D721Med (cell line): ENCODE measurements around the gene TMEM252.

Experiments
- DNase-seq: peaks from one replicate; pipeline ENCODE4 v3.0.0; 2011; ENCODE audit warnings: low spot score; ENCODE audit not compliant: insufficient read length
- FAIRE-seq: peaks from 2 replicates; lab custom pipeline; 2011; peaks lifted over from hg19 to GRCh38; lab: Jason Lieb, UNC
- CTCF ChIP-seq: IDR thresholded peaks from 2 replicates; pipeline ENCODE4 v1.5.1; 2012; ENCODE audit warnings: mild to moderate bottlenecking, control low read depth; ENCODE audit not compliant: insufficient read depth; ENCODE audit errors: missing control alignments

TMEM252 gene

DNA sequence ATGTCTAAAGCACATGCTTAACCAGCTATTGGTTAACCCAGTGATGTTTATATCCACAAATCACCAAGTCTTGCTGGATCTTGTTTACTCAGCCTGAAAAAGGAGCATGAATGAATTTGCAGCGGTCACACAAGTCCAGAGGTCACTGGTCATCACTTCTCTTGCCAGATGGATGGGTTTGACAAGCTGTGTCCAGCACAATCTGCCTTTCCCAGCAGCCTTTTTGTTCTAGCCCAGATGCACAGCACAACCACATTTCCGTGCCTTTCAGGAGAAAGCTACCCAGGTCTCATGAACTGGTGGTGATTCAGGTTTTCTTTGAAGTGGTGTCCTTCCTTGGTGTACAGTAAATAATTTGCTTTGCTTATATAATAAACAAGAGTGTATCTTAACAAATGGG lies 32.1 kb downstream of the TMEM252 start:
- no peak for TF ChIP-seq CTCF
- FAIRE-seq (no peak), DNase-seq (no peak)

DNA sequence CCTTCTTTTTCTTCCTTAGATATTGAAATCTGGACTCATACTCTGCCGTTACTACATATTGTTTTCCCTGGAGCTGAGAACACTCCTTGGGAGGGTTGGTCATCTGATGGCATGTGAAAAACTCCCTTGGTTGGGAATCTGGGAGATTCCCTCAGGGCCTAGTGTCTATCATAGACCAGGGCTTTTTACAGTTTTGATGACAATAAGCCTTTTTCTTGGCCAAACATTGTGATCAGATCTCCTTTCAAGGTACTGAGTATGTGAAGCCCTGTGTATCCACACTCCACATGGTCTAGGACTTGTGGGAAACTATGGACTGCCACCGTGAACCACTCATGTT lies 32.9 kb downstream of the TMEM252 start:
- FAIRE-seq = no peak
- no peak for TF ChIP-seq CTCF
- DNase-seq = no peak

GRCh38 chr9:68507130-68507805 lies 33.4 kb downstream of the TMEM252 start:
- no peak for FAIRE-seq
- no peak for DNase-seq
- peak; percentile 60 for TF ChIP-seq CTCF

DNA sequence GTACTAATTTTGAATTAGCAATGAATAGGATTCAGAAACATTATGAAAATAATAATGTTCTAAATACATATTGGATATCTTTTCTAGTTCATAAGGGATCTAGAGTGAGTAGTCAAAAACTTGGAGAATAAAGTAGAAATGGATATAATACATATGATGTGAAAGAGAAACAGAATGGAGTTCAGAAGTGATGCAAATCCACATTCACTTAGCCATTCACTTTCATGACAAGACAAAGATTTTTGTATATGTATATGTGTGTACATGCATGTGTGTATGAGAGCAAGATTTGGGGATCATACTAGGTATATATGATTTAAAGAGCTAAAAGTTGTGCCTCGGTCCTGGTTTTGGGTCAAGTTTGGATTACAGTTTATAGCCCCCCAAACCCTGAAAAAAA lies 34.1 kb downstream of the TMEM252 start:
- no peak for FAIRE-seq
- no peak for TF ChIP-seq CTCF

DNA sequence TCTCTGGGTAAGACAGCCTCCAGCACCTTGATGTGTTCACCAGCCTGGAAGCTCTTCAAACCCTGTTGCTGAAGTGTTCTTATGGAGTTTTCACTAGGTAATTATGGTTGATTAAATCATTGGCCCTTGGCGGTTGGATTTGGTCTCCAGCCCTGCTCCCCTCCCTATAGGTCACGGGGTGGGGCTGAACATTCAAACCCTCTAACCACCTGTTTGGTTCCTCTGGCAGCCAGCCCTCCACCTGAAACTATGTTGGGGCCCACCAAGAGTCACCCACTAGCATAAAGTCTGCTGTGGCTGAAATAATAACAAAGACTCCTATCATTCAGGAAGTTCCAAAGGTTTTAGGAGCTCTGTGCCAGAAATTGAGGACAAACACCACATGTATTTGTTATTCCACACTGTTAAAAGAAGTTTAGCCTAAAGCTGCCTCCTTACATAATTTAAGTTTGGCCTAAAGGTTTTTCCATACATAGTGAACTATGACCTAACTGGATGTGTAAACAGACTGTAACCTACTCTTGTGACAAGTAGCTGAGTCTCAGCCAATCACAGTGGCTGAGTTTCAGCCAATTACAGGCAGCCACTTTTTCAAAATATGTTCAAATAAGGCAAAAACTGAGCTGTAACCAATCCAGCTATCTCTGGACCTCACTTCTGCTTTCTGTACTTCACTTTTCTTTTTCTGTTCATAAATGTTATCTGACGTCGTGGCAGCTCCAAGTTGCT lies 34.8 kb downstream of the TMEM252 start:
- DNase-seq (no peak), FAIRE-seq (no peak)
- TF ChIP-seq CTCF = no peak

More for the DNA sequence above, 34.1 kb downstream of the TMEM252 start:
- DNase-seq = no peak

DNA sequence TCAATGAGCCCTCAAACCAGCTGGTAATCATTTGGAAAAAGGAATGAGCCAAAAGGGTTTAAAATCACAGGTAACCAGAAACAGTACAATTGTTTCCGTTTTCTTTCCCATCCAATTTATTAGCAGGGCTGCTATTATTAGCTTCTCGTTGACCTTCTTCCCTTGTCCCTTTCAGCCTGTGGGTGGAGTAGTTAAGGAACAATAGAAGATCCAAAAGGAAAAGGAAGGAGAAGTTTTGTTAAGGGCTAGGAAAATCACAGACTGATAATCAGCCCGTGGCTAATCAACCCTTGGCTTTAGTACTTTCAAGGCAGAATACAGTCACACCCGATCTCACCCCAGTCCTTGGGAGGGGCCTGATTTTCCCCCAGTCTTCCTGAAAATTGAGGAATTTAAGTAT lies 38.4 kb downstream of the TMEM252 start:
- FAIRE-seq (no peak), DNase-seq (no peak)
- no peak for TF ChIP-seq CTCF
